HL-60 (cell line): Measurements from ENCODE around the gene WDR7.

Experiments used
- CTCF ChIP-seq: IDR thresholded peaks from one replicate; pipeline ENCODE4 v1.5.1; 2011; ENCODE audit warnings: low read length, control low read depth, inconsistent platforms; ENCODE audit not compliant: insufficient read depth
- GABPA ChIP-seq: IDR thresholded peaks from 2 replicates; pipeline ENCODE4 v1.6.1; 2012; ENCODE audit warnings: low read depth
- POLR2AphosphoS5 ChIP-seq: IDR thresholded peaks from 2 replicates; pipeline ENCODE4 v1.6.1; 2012; ENCODE audit warnings: low read depth
- REST ChIP-seq: IDR thresholded peaks from 2 replicates; pipeline ENCODE4 v1.6.1; 2012; ENCODE audit warnings: low read depth; ENCODE audit not compliant: insufficient replicate concordance
- SPI1 ChIP-seq: IDR thresholded peaks from 2 replicates; pipeline ENCODE4 v1.6.1; 2012; ENCODE audit warnings: low read depth, mild to moderate bottlenecking, borderline replicate concordance

- TF ChIP-seq CTCF (no peak), POLR2AphosphoS5 (no peak), REST (no peak), SPI1 (no peak), GABPA (no peak)
Observed at GRCh38 chr18:56651771-56652092, 573 bp downstream of the WDR7 start.
